ENCODE measurements around the gene ATP5PD.

DNA sequence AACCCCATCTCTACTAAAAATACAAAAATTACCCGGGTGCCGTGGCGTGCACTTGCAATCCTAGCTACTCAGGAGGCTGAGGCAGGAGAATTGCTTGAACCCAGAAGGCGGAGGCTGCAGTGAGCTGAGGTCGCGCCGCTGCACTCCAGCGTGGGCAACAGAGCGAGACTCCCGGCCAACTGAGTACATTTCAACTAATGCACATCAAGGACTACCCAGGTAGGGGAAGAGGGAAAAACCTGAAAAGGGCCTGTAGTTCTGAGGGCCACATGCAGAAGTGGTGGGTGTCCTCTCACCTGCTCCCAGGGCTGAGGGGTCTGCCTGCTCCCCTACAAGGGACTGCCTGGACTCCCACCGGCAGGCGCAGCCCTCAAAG is 40.4 kb upstream of the ATP5PD start:
- TF ChIP-seq, protein P1, sequence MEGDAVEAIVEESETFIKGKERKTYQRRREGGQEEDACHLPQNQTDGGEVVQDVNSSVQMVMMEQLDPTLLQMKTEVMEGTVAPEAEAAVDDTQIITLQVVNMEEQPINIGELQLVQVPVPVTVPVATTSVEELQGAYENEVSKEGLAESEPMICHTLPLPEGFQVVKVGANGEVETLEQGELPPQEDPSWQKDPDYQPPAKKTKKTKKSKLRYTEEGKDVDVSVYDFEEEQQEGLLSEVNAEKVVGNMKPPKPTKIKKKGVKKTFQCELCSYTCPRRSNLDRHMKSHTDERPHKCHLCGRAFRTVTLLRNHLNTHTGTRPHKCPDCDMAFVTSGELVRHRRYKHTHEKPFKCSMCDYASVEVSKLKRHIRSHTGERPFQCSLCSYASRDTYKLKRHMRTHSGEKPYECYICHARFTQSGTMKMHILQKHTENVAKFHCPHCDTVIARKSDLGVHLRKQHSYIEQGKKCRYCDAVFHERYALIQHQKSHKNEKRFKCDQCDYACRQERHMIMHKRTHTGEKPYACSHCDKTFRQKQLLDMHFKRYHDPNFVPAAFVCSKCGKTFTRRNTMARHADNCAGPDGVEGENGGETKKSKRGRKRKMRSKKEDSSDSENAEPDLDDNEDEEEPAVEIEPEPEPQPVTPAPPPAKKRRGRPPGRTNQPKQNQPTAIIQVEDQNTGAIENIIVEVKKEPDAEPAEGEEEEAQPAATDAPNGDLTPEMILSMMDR (IDR thresholded peaks at IDR 0.05) = no peak
- no peak for TF ChIP-seq POLR2A (IDR thresholded peaks at IDR 0.05)
- no peak for TF ChIP-seq EP300 (IDR thresholded peaks at IDR 0.05)

All from ovary (tissue), 3 donors.